Measurements from ENCODE around the gene TIGIT. TPM values are rescaled to one million over a fixed set of nuclear protein-coding genes. Genes with fewer than 3 reads are reported as not detected.
"Not testable (repeated sequence)": the region's sequence is repeated elsewhere in the genome, so short reads cannot be mapped to it uniquely, and the experiment has no call there.

Gene TIGIT
- total RNA-seq: 1 to 10 TPM in 1 of 2 donors, under 1 TPM in 1; 0.73 to 1.2 TPM
- long read RNA-seq, partial matches to known transcripts: 0 of 2 reads
- long read RNA-seq, other reads (novel, unspliced or antisense): 0 of 2 reads

DNA sequence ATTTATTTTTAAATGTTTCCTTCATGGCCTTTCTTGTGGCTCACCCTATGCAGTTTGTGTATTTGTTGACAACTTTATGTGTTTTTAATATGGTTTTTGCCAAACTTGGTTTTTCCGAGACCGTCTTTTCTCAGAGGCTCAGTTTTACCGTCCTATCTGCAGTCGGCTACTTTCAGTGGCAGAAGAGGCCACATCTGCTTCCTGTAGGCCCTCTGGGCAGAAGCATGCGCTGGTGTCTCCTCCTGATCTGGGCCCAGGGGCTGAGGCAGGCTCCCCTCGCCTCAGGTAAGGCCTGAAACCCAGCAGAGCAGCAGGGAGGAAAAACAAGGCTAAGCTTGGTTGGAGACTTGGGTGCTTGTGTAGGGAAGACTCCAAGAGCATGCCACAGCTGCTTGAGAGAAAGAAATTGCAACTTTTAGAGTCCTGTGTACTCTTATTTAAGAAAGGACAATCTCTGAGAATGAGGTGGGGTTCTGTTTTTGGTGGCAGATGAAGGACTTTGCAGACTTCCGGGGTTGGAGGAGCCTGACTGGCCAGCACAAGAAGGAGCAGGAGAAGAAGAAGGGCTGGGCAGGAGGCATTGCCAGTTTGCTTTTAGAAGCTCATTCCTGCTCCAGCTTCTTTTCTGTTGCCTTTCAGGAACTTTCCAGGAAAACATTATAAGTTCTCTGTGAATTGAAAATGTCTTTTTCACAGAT is at the start of gene TIGIT:
TIGIT (plus strand) TSS at position 191 of the 698 bp plus-strand sequence; CDS start at position 225, 34 bp downstream.
- ATAC-seq (no peak), DNase-seq (no peak)
- intact Hi-C loops (cut with DNase I, micrococcal nuclease): no loop called here

DNA sequence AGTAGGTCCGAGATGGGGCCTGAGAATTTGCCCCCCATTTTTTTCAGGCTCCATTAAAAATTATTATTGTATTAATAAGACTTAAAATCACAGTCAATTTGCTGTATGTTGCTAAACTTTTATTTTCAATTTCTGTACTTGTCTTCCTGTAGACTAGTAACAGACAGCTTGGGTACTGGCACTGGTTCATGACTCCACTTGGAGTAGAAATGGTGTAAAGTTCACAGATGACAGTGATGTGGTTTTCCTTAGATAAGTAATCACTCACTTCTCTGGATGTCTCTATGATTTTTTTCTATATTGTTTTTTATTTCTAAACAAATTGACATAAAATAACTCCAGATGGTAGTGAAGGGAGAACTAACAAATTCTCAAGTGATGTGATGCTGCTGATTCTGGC is 40.9 kb upstream of the TIGIT start:
- intact Hi-C loops (cut with DNase I, micrococcal nuclease): no loop called here
- DNase-seq (no peak), ATAC-seq (no peak)

GRCh38 chr3:114253505-114253904 is 40.3 kb upstream of the TIGIT start:
- DNase-seq: no peak
- ATAC-seq: no peak
- intact Hi-C loops (cut with DNase I, micrococcal nuclease): no loop called here

GRCh38 chr3:114259566-114259965 is 34.3 kb upstream of the TIGIT start:
- ATAC-seq (no peak), DNase-seq (no peak)
- intact Hi-C loops (cut with DNase I, micrococcal nuclease): no loop called here

DNA sequence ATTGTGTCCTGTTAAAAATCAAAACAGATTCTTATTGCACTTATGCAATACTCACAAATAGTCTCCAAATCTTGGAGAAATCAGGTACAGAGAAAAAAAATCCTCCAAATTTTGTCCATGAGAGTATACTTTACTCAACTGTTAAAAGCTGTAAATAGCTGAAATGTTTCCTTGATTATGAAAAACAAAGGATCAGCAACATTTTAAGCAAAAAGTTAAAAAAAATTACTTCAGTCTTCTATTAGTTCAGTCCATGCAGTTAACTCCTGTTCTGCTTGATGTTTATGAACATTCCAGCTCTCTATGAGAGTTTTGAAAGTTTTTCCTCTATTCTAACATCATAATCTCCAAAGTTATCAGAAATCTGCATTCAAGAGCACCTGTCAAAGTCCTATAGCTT is 33.7 kb upstream of the TIGIT start:
- no peak for ATAC-seq
- no peak for DNase-seq
- intact Hi-C loops (cut with DNase I, micrococcal nuclease): no loop called here

DNA sequence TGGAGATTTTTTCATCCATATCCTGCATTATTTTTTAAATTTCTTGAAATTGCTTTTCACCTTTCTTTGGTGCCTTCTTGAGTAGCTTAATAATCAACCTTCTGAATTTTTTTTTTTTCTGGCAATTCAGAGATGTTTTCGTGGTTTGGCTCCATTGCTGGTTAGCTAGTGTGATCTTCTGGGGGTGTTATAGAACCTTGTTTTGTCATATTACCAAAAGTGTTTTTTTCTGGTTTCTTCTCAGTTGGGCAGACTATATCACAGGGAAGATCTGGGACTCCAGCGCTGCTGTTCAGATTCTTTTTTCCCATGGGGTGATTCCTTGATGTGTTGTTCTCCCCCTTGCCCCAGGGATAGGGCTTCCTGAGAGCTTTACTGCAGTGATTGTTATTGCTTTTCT is 23.8 kb upstream of the TIGIT start:
- intact Hi-C loops (cut with DNase I, micrococcal nuclease): no loop called here
- ATAC-seq (no peak), DNase-seq (no peak)

DNA sequence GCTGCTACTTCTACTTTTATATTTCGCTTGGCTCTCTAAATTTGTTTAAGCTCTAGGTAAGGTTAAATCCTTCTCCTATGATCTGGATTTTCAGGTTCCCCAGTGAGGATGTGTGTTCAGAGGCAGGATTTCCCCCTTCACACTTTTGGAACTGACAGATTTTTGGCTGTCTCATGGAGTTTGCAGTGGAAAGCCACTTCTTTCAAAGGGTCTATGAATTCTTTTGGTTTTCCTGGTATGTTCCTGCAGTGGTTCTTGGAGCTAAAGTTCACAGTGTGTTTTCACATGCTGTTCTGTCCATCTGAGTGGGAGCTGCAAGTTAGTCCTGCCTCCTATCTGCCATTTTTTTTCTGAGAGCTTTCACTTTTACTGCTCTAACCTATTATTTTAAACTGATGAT is 21.6 kb upstream of the TIGIT start:
- intact Hi-C loops (cut with DNase I, micrococcal nuclease): no loop called here
- DNase-seq (no peak), ATAC-seq (no peak)

DNA sequence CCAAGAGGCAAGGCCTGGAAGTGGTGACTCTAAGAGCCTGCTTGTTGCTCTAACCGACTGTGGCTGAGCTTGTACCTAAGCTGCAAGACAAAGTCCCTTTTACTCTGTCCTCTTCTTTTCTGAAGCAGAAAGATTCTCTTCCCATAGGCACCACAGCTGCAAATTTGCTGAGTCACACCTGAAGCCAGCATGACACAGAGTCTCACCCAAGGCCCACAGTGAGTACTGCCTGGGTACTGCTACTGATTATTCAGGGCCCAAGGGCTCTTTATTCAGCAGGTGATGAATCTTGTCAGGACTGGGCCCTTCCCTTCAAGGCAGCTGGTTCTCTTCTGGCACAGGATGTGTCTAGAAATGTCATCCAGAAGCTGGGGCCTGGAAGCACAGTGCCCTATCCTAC is 18.9 kb upstream of the TIGIT start:
- ATAC-seq: no peak
- no peak for DNase-seq
- intact Hi-C loops (cut with DNase I, micrococcal nuclease): no loop called here

DNA sequence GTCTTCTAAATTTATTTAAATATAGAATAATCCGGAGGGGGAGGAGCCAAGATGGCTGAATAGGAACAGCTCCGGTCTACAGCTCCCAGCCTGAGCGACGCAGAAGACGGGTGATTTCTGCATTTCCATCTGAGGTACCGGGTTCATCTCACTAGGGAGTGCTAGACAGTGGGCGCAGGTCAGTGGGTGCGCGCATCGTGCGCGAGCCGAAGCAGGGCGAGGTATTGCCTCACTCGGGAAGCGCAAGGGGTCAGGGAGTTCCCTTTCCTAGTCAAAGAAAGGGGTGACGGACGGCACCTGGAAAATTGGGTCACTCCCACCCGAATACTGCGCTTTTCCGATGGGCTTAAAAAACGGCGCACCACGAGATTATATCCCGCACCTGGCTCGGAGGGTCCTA is 17.0 kb upstream of the TIGIT start:
- intact Hi-C loops (cut with DNase I, micrococcal nuclease); DNase-seq; ATAC-seq: not testable (repeated sequence)

GRCh38 chr3:114284644-114285043 is 9.2 kb upstream of the TIGIT start:
- DNase-seq: no peak
- intact Hi-C loops (cut with DNase I, micrococcal nuclease): no loop called here
- no peak for ATAC-seq

- DNase-seq: no peak
- no peak for ATAC-seq
- intact Hi-C loops (cut with DNase I, micrococcal nuclease): no loop called here
These were observed 8.1 kb upstream of the TIGIT start for GRCh38 chr3:114285648-114286230.

DNA sequence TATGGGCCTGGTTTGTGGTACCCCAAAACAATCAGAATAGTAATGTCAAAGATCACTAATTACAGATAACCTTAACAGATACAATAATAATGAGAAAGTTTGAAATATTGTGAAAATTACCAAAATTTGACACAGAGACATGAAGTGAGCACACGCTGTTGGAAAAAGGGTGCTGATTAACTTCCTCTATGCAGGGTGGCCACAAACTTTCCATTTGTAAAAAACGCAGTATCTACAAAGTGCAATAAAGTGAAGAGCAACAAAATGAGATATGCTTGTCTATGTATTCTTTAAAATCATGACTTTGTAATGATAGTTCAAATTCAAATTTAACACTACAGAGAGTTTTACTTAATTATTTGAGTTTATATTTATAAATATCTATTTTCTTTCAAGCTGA is 7.6 kb upstream of the TIGIT start:
- intact Hi-C loops (cut with DNase I, micrococcal nuclease): no loop called here
- DNase-seq: no peak
- no peak for ATAC-seq

DNA sequence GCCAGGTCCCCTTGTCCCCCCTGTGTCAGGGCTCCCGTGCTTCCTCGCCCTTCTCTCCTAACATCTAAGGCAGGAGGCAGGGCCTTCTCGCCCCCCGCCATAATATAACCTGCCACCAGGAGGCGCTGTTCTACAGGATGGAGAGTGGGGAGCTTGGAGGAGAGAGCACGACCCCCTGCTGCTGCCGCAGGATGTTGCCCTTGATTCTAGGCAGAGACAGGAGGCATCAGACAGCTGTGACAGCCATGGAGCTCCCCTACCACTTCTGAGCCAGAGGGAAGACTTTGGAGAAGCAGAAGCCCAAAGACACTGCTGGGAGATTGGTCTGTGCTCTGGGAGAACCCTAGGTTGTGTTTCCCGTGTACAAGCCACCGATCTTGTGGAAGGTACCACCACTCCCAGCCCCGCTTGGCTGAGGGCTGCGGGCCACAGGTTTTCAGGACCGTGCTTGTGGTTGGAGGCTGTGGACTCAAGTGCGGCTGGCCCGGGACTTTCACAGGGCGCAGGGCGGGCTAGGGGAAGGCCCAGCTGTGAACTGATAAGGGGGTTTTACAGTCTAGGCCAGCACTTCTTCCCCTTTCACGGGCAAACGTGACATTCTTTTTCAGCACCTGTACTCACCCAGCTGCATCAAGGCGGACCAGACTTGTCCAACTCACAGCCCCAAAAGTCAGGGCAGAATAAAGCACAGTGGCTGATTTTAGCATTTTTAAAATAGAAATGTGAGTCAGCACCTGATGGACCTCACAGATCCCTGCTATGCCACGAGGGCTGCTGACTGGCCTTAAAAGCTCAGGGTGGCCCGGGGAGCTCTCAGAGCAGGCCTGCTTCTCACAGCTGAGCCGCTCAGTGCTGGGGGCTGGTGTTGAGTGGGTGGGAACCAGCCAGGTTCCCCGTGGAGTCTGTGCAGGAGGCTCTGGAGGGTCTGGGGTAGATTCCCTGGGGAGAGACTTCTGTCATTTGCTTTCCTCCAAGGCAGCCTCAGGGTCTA is 2.6 kb upstream of the TIGIT start:
- intact Hi-C loops (cut with DNase I, micrococcal nuclease): no loop called here
- DNase-seq: peak; percentile 43 to 76
- ATAC-seq: peak; percentile 42

DNA sequence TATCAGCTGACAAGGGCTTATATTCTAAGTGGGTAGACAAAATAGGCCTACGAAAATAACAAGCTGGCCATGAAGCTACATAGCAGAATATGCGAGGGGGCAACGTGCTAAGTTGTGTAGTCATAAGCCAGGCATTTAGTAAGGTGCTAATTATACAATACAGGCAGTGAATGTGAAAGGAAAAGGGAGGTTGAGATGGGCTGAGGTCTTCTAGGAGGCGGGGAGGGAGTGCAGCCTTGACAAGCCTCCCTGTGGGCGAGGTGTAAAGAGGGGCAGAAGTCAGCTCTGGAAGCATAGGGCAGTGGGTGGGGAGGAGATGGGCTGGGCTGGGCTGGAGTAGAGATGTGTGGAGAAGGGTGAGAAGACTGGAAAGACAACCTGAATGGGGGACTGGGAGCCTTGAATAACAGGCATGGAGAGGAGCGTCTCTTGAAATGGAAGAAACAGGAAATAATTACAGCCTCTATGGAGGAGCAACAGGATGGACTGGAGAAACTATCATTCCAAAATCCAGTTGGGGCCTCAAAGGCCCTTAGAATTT is 1.2 kb downstream of the TIGIT start:
- no peak for ATAC-seq
- DNase-seq: no peak
- intact Hi-C loops (cut with DNase I, micrococcal nuclease): no loop called here

DNA sequence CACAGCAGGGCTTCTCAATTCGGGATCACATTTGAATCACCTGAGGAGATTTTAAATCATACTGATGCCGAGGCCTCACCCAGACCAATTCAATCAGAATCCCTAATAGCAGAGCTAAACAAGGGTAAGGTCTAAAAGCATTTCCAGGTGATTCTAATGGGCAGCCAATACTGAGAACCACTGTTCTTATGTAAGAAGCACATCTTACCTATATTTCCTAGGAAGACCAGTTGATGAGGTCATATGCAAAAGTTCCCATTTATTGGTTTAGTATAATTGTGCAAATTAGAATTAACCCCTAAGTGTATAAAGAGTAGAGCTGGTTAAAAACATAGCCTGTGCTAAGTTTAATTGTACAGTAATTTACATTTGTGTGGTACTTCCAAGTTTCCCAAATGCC is 2.1 kb downstream of the TIGIT start:
- intact Hi-C loops (cut with DNase I, micrococcal nuclease): no loop called here
- ATAC-seq: no peak
- DNase-seq: no peak

DNA sequence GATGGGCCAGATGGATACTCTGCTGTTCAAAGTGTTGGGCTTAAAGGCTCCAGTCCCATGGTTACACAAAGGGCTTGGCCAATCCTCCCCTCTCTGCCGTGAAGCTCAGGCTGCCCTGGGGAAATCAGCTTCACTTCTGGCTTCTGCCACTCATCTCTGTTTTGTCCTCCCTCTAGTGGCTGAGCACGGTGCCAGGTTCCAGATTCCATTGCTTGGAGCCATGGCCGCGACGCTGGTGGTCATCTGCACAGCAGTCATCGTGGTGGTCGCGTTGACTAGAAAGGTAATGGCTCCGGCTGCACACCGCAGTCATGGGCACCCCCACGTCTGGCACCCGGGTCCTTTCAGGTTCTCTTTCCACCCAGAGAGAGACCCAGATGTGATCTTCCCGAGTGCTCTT is 5.6 kb downstream of the TIGIT start:
- peak in 1 of 2 donors; percentile 18 for DNase-seq

GRCh38 chr3:114299941-114300624 is 6.3 kb downstream of the TIGIT start:
- intact Hi-C loops (cut with DNase I, micrococcal nuclease): no loop called here
- ATAC-seq (no peak), DNase-seq (no peak)

More for the DNA sequence above, 5.6 kb downstream of the TIGIT start:
- ATAC-seq: no peak
- intact Hi-C loops (cut with DNase I, micrococcal nuclease): no loop called here

GRCh38 chr3:114307222-114307830 is 13.5 kb downstream of the TIGIT start:
- no peak for DNase-seq
- no peak for ATAC-seq
- intact Hi-C loops (cut with DNase I, micrococcal nuclease): no loop called here

Measured in left colon (tissue), 2 donors.